RWPE2 (cell line): ENCODE results near the gene TRAF6.
"Not testable (repeated sequence)": the region's sequence is repeated elsewhere in the genome, so short reads cannot be mapped to it uniquely, and the experiment has no call there.

Source experiments
- ATAC-seq: fragments of 200-7000 bp; cut with Tn5 transposase; 3 replicates; pipeline ENCODE4 v1.9.1; 2021; ENCODE audit warnings: low read depth
- DNase-seq: peaks from one replicate; pipeline ENCODE4 v3.0.0-alpha.2; 2020; ENCODE audit warnings: low spot score
- H3K27ac ChIP-seq: fragments of 450-650 bp; 2 replicates; pipeline ENCODE4 v1.5.1; 2017; ENCODE audit warnings: mild to moderate bottlenecking; ENCODE audit not compliant: poor library complexity, severe bottlenecking
- H3K27me3 ChIP-seq: fragments of 250-450 bp; sonication (Bioruptor Pico); 2 replicates; pipeline ENCODE4 v1.5.1; 2021; ENCODE audit warnings: mild to moderate bottlenecking, moderate library complexity; ENCODE audit not compliant: insufficient read depth, poor library complexity, severe bottlenecking
- H3K36me3 ChIP-seq: fragments of 250-450 bp; sonication (Bioruptor Pico); 2 replicates; pipeline ENCODE4 v1.5.1; 2020; ENCODE audit warnings: low read depth, mild to moderate bottlenecking, moderate library complexity
- H3K4me1 ChIP-seq: fragments of 250-450 bp; sonication (Bioruptor Pico); 2 replicates; pipeline ENCODE4 v1.5.1; 2021; ENCODE audit warnings: mild to moderate bottlenecking, moderate library complexity; ENCODE audit not compliant: insufficient read depth, poor library complexity, severe bottlenecking
- H3K4me3 ChIP-seq: fragments of 250-450 bp; sonication (Bioruptor Pico); 2 replicates; pipeline ENCODE4 v1.5.1; 2021; ENCODE audit warnings: mild to moderate bottlenecking, moderate library complexity; ENCODE audit not compliant: severe bottlenecking
- H3K9me3 ChIP-seq: fragments of 250-450 bp; sonication (Bioruptor Pico); 2 replicates; pipeline ENCODE4 v1.5.1; 2021; ENCODE audit warnings: mild to moderate bottlenecking, moderate library complexity; ENCODE audit not compliant: severe bottlenecking
- TF ChIP-seq, protein P1 (sequence below): fragments of 450-650 bp; IDR thresholded peaks from one replicate; pipeline ENCODE4 v1.5.1; 2017; ENCODE audit warnings: mild to moderate bottlenecking, moderate library complexity; ENCODE audit not compliant: poor library complexity, severe bottlenecking

TRAF6 gene, protein sequence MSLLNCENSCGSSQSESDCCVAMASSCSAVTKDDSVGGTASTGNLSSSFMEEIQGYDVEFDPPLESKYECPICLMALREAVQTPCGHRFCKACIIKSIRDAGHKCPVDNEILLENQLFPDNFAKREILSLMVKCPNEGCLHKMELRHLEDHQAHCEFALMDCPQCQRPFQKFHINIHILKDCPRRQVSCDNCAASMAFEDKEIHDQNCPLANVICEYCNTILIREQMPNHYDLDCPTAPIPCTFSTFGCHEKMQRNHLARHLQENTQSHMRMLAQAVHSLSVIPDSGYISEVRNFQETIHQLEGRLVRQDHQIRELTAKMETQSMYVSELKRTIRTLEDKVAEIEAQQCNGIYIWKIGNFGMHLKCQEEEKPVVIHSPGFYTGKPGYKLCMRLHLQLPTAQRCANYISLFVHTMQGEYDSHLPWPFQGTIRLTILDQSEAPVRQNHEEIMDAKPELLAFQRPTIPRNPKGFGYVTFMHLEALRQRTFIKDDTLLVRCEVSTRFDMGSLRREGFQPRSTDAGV

DNA sequence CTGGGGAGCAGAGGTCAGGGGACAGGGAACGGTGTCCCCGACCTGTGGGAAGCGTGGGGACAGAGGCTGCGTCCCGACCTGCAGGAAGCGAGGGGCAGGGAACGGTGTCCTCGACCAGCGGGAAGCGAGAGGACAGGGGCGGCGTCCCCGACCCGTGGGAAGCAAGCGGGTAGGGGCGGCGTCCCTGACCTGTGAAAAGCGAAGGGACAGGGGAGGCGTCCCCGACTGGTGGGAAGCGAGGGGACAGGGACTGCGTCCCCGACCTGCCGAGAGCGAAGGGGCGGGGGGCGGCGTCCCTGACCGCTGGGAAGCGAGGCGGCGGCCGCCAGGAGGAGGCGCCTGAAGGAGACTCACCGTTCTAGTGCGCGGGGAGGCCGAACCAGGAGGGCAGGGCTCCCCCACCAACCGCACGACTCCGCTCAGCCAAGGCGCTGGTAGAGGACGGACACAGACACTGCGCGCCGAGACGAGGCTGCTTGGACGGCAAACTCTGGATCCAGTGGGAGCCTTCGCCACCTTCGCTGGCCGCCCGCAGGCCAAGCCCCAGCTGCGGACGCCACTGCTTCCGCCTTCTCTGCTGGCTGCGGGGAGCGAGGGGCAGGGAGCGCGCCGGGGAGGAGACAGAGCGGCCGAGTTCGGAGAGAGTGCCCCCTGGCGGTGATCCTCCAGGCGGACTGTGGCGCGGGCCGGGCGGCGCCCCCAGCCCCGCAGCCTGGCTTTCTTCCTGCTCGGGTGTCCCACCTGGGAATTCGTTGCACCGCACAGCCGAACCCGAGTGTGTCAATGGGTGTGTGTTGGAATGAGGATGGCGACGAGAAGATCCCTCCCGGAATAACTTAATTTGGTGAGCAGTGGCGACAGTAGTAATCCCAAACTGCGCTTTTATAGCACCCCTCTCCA is at the start of gene TRAF6:
TSS of gene TRAF6 (minus strand) at position 579 of the 900 bp plus-strand sequence. CDS start 8,757 bp downstream, outside the sequence.
- DNase-seq (peak; percentile 81), ATAC-seq (peak; percentile 93)
- peak within 1 kb of the TSS; percentile 80 for H3K27ac ChIP-seq
- peaks cover 10% of the 10 kb centered on the region for H3K4me1 ChIP-seq
- no peaks in the 10 kb centered on the region for H3K27me3 ChIP-seq
- H3K36me3 ChIP-seq: peaks cover 14% of the 10 kb centered on the region
- H3K4me3 ChIP-seq: peak within 1 kb of the TSS; percentile 88
- no peaks in the 10 kb centered on the region for H3K9me3 ChIP-seq
- TF ChIP-seq, protein P1, sequence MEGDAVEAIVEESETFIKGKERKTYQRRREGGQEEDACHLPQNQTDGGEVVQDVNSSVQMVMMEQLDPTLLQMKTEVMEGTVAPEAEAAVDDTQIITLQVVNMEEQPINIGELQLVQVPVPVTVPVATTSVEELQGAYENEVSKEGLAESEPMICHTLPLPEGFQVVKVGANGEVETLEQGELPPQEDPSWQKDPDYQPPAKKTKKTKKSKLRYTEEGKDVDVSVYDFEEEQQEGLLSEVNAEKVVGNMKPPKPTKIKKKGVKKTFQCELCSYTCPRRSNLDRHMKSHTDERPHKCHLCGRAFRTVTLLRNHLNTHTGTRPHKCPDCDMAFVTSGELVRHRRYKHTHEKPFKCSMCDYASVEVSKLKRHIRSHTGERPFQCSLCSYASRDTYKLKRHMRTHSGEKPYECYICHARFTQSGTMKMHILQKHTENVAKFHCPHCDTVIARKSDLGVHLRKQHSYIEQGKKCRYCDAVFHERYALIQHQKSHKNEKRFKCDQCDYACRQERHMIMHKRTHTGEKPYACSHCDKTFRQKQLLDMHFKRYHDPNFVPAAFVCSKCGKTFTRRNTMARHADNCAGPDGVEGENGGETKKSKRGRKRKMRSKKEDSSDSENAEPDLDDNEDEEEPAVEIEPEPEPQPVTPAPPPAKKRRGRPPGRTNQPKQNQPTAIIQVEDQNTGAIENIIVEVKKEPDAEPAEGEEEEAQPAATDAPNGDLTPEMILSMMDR: peak; percentile 95

DNA sequence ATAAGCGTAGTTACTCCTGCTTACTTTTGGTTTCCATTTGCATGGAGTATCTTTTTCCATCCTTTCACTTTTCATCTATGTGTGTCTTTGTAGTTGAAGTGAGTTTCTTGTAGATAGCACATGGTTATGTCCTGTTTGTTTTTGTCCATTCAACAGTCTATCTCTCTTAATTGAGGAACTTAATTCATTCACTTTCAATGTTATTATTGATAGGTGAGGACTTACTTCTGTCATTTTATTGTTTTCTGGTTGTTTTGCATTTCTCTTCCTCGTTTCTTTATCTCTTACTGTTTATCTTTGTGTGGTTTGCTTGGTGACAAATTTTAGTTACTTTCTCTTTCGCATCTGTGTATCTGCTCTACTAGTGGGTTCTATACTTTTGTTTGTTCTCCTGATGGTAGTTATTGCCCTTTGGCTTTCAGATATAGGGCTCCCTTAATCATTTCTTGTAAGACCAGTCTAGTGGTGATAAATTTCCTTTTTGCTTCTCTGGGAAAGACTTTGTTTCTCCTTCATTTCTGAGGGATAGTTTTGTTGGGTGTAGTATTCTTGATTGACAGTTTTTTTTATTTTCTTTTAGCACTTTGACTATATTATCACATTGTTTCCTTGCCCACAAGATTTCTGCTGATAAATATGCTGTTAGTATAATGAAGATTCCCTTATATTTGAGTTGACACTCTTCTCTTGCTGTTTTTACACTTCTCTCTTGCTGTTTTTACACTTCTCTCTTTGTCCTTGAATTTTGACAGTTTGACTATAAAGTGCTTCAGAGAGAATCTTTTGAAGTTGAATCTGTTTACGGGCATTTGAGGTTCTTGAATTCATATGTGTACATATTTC is 48.7 kb upstream of the TRAF6 start:
- H3K27ac ChIP-seq: no peak overlapping the region
- DNase-seq: no peak
- no peak for ATAC-seq
- H3K9me3 ChIP-seq: no peaks in the 10 kb centered on the region
- no peaks in the 10 kb centered on the region for H3K27me3 ChIP-seq
- TF ChIP-seq, protein P1: no peak
- H3K36me3 ChIP-seq: no peaks in the 10 kb centered on the region
- H3K4me1 ChIP-seq: no peaks in the 10 kb centered on the region
- H3K4me3 ChIP-seq: no peak overlapping the region

DNA sequence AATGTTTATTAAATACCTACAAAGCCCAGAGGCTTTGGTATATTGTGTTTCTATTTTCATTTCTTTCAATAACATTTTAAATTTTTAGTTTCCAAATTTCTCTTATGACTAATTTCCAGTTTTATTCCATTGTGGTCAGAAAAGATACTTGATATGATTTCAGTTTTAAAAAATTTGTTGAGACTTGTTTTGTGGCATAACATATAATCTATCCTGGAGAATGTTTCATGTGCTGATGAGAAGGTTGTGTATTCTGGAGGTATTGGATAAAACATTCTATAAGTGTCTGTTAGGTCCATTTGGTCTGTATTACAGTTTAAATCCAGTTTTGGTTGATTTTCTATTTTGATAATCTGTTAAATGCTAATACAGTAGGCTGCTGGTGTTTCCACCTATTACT is 47.9 kb upstream of the TRAF6 start:
- DNase-seq: no peak
- no peak overlapping the region for H3K4me3 ChIP-seq
- H3K36me3 ChIP-seq: no peaks in the 10 kb centered on the region
- TF ChIP-seq, protein P1: no peak
- ATAC-seq: no peak
- H3K27me3 ChIP-seq: no peaks in the 10 kb centered on the region
- H3K27ac ChIP-seq: no peak overlapping the region
- H3K4me1 ChIP-seq: no peaks in the 10 kb centered on the region
- H3K9me3 ChIP-seq: no peaks in the 10 kb centered on the region

DNA sequence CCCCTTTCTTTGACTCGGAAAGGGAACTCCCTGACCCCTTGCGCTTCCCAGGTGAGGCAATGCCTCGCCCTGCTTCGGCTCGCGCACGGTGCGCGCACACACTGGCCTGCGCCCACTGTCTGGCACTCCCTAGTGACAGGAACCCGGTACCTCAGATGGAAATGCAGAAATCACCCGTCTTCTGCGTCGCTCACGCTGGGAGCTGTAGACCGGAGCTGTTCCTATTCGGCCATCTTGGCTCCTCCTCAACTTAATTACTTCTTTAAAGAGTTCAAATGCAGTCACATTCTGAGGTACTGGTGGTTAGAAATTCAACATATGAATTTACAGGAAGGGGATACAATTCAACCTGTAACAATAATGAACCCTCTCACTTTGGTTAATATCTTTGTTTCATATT is 47.3 kb upstream of the TRAF6 start:
- not testable (repeated sequence) for H3K27me3 ChIP-seq, H3K27ac ChIP-seq, H3K4me1 ChIP-seq, DNase-seq, ATAC-seq, H3K9me3 ChIP-seq, H3K36me3 ChIP-seq, H3K4me3 ChIP-seq
